DND-41 (cell line): ENCODE measurements around the gene THRB.

Experiments used
- CTCF ChIP-seq: IDR thresholded peaks from 2 replicates; pipeline ENCODE4 v1.5.1; 2012; ENCODE audit warnings: borderline replicate concordance, low read length, moderate library complexity, mild to moderate bottlenecking; ENCODE audit not compliant: poor library complexity, severe bottlenecking; ENCODE audit errors: extremely low read depth
- EZH2 ChIP-seq: IDR thresholded peaks from 3 replicates; pipeline ENCODE4 v1.6.1; 2012; ENCODE audit warnings: borderline replicate concordance, low read depth, mild to moderate bottlenecking, moderate library complexity, low read length, inconsistent platforms; ENCODE audit not compliant: severe bottlenecking

DNA sequence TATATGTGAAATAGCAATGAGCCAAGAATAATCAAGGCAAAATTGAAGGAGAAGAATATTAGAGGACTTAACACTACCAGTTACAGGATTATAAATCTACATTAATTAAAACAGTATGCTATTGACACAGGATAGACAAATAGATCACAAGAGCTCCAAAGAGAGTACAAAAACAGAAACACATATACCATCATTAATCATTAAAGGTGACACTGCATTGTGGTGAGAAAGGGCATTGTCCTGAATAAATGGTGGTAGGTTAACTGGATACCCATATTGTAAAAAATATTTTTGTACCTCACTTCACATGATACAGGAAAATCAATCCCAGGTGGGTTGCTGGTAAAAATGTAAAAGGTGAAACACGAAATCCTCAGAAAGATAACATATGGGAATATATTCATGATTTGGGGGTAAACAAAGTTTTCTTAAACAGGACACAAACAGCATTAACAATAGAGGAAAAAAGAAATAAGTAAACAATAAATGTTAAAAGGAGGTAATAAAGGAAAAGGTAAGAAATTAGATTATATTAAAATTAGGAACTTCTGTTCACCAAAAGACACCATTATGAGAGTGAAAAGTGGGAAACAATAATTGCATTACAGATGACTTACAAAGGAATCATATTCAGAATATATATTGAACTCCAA, 145.2 kb downstream of the THRB start:
- TF ChIP-seq CTCF (no peak), EZH2 (no peak)
